K562 (cell line): Measurements from ENCODE around the gene GLT8D2.

Experiments used
- CTCF ChIP-seq, 3 experiments: IDR thresholded peaks in 2 of 3; conservative IDR thresholded peaks in 1 of 3; 2 replicates each; pipeline ENCODE4 v1.5.1; 2011 to 2012; ENCODE audit warnings: low read length in 3 of 3, mild to moderate bottlenecking in 3 of 3, control low read depth in 2 of 3, improper control_type of control experiment in 1 of 3, inconsistent platforms in 1 of 3, low read depth in 1 of 3, mixed read lengths in 1 of 3, moderate library complexity in 1 of 3; ENCODE audit not compliant: insufficient read depth in 2 of 3
- CXXC5 ChIP-seq: fragments of 250-450 bp; sonication (Bioruptor Pico); IDR thresholded peaks from 2 replicates; pipeline ENCODE4 v1.8.0; 2022; ENCODE audit warnings: inconsistent platforms, mild to moderate bottlenecking, moderate library complexity
- HCFC1 ChIP-seq: IDR thresholded peaks from 2 replicates; pipeline ENCODE4 v1.6.1; 2012; ENCODE audit warnings: low read depth, low read length, improper control_type of control experiment
- MAFK ChIP-seq: IDR thresholded peaks from 2 replicates; pipeline ENCODE4 v1.6.1; 2011; ENCODE audit warnings: low read length, improper control_type of control experiment
- MAX ChIP-seq: sonication (generic); formaldehyde crosslinking; IDR thresholded peaks from 2 replicates; pipeline ENCODE4 v1.9.0; 2022; ENCODE audit warnings: mild to moderate bottlenecking, missing genetic modification reagents
- POLR2AphosphoS5 ChIP-seq: IDR thresholded peaks from 2 replicates; pipeline ENCODE4 v1.6.1; 2011; ENCODE audit warnings: mild to moderate bottlenecking, low read depth, low read length, moderate library complexity; ENCODE audit not compliant: control insufficient read depth, insufficient read depth
- TCF7 ChIP-seq: sonication (generic); IDR thresholded peaks from 2 replicates; pipeline ENCODE4 v1.6.1; 2016; ENCODE audit warnings: antibody characterized with exemption, borderline replicate concordance
- ZNF217 ChIP-seq: sonication (generic); formaldehyde crosslinking; IDR thresholded peaks from 2 replicates; pipeline ENCODE4 v1.8.0; 2022; ENCODE audit warnings: mild to moderate bottlenecking, missing genetic modification reagents

- TF ChIP-seq TCF7 = no peak
- no peak for TF ChIP-seq POLR2AphosphoS5
- no peak for TF ChIP-seq ZNF217
- TF ChIP-seq CXXC5 (CRISPR knock-in tag) = no peak
- TF ChIP-seq HCFC1 = no peak
- TF ChIP-seq CTCF (IDR thresholded peaks at IDR 0.05 in 2 of 3, conservative IDR thresholded peaks at IDR 0.05 in 1 of 3; ENCODE audit: insufficient read depth in 2 of 3, low read depth in 1 of 3, low read length in 3 of 3) = no peak
- TF ChIP-seq MAX (CRISPR knock-in tag) = no peak
- TF ChIP-seq MAFK = no peak
Observed at GRCh38 chr12:103996595-103996994, 53.4 kb downstream of the GLT8D2 start.
